GM18499 (cell line): ENCODE data around the gene AP2M1.
"Not testable (repeated sequence)": the region's sequence is repeated elsewhere in the genome, so short reads cannot be mapped to it uniquely, and the experiment has no call there.

Source experiments
- ATAC-seq: cut with Tn5 transposase; IDR thresholded peaks from one replicate; pipeline ENCODE4 v1.9.1; 2021; ENCODE audit warnings: moderate number of reproducible peaks; ENCODE audit not compliant: insufficient read depth, unreplicated experiment

Gene AP2M1

DNA sequence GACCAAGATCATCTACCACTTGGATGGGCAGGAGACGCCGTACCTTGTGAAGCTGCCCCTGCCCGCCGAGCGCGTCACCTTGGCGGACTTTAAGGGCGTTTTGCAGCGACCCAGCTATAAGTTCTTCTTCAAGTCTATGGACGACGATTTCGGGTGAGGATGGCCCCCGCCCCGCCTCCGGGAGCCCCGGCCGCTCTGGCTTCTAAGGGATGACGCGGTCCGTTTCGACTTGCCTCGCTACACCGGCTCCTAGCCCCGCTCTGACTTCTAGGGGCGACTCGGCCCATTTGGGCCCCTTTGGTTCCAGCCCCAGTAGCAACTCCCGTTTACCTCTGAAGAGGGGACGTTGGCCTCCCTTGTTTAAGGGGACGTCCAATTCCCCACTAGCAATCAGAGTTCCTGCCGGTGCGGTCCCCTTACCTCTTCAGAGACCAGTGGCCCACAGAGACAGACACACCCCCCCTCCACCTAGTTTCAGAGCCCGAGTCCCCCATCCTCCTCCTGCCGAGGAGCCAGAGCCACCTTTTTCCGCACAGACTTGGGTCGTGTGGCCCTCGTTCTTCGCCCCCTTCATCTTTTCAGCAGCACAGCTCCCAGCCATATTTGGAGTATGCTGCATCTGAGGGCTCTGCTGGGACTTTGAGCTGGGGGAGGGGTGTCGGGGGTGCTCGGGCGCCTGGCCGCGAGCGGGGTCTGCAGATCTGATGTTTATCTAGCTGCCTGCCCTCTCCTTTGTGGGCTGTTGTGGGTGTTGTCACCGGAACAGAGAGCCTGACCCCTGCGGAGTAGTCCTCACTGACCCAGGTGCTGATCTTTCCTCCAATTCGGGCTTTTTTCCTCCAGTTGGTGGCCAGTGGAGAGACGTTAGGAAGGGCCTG is 18.8 kb upstream of the AP2M1 start:
- no peak for ATAC-seq

- no peak for ATAC-seq
These were observed 18.1 kb upstream of the AP2M1 start for GRCh38 chr3:184156522-184156955.

GRCh38 chr3:184157206-184157605 is 17.4 kb upstream of the AP2M1 start:
- ATAC-seq = no peak

GRCh38 chr3:184158404-184158803 is 16.3 kb upstream of the AP2M1 start:
- no peak for ATAC-seq

DNA sequence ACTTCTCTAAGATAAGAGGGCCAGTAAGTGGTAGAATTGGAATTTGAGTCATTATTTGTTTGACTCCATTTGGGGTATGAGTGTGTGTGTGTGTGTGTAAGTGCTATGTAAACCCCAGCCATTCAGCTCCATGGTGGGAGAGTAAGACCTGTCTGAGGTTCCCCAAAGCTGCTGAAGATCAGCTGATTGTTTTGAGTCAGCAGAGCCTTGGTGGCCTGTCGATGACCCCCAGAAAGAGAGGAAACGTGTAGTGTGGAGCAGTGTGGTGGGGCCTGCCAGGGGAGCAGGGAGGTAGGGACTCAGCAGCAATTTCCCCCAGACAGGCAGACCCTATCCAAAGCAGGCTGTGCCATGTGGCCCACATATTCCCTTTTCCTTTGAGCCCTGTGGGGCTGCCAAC is 14.2 kb upstream of the AP2M1 start:
- ATAC-seq = no peak

DNA sequence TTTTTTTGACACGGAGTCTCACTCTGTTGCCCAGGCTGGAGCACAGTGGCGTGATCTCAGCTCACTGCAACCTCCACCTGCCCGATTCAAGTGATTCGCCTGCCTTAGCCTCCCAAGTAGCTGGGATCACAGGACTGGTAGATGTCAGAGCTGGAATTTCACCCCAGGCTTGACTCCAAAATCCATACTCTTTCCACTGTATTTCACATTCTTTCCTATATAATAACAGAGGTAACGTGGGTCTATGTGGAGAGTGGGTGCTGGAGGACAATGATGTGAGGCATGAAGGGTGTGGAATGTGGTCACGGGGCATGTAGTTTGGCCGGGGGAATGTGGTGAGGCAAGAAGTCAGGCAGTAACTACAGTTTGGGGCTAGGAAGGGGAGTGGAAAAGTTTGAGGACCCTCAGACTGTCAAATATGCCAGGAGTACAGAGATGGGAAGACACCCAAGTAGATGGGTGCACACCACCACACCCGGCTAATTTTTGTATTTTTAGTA is 12.0 kb upstream of the AP2M1 start:
- not testable (repeated sequence) for ATAC-seq

- ATAC-seq = no peak
These were observed 9.9 kb upstream of the AP2M1 start for GRCh38 chr3:184164648-184165330.

GRCh38 chr3:184165543-184165942 is 9.1 kb upstream of the AP2M1 start:
- ATAC-seq = no peak

- no peak for ATAC-seq
These were observed 8.0 kb upstream of the AP2M1 start for GRCh38 chr3:184166671-184167070.

GRCh38 chr3:184167786-184168185 is 6.9 kb upstream of the AP2M1 start:
- no peak for ATAC-seq

DNA sequence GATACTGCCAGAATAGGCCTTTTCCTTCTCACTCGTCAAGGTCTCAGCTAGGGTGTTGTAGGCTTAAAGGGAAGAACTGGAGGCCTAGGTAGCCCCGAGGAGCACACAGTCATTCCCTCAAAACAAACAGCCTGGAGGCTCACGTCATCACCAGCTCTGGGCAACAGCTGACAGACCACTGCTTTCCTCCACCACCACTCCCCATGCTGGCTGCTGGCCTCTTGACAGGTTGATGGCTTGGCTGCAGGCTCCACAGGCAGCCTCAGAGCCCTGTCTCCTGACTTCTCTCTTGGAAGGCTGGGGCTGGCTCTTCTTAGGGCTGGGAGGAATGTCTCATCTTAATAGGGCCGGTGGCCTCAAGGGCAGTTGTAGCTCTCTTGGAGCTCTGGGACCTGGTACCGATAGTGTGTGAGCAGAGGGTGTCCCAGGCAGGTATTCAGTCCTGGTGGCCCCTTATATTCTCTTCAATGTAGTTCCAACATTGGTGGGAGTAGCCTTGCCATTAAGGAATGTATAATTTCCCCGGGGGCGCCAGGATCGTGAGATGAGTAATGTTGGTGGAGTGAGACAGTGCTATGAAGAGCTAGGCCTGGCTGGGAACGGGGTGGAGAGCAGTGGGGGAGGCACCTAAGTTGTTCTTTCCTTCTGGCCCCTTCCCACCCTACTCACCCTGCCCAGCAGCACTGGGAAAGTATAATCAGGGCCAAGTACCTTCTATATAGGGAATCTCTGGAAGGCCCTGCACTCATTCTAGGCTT is 6.1 kb upstream of the AP2M1 start:
- no peak for ATAC-seq

DNA sequence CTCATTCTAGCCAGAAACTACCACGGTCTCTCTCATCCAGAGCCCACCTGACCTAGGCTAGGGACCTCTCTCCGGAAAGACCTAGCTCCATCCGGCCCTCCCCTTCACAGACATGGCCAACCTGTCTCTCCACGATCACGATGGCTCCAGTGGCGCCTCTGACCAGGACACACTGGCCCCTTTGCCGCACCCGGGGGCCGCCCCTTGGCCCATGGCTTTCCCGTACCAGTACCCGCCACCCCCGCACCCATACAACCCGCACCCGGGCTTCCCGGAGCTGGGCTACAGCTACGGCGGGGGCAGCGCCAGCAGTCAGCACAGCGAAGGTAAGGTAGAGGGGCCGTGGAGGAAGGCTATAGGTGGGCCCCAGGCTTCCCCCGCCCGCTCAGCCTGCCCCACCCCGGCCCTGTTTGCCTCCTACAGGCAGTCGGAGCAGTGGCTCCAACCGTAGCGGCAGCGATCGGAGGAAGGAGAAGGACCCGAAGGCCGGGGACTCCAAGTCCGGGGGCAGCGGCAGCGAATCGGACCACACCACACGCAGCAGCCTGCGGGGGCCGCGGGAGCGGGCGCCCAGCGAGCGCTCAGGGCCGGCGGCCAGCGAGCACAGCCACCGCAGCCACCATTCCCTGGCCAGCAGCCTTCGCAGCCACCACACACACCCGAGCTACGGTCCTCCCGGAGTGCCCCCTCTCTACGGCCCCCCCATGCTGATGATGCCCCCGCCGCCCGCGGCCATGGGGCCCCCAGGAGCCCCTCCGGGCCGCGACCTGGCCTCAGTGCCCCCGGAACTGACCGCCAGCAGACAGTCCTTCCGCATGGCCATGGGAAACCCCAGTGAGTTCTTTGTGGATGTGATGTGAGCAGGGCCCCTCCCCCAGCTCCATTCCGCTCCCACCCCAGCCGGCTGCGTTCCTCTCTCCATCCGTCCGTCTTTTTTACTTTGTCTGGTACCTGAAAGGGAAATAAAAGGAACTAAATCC is 4.5 kb upstream of the AP2M1 start:
- ATAC-seq = no peak

DNA sequence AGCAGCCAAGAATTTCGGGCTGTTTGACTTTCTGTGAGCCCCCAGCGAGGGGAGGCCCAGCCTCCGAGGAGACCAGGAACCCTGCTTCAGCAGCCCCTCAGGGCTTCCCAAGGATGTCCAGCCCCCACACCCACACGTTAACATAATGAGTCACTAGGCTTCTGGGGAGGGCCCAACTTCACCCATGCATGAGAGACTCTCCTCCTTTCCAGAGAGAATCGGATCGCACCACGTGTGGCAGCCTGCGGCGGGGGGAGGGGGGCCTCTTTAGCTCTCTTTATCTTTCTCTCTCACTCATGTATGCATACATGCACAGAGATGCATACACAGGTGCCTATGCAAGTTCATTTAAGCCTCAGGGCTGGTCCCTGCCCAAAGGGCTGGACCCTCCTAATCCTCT is 3.1 kb upstream of the AP2M1 start:
- no peak for ATAC-seq

DNA sequence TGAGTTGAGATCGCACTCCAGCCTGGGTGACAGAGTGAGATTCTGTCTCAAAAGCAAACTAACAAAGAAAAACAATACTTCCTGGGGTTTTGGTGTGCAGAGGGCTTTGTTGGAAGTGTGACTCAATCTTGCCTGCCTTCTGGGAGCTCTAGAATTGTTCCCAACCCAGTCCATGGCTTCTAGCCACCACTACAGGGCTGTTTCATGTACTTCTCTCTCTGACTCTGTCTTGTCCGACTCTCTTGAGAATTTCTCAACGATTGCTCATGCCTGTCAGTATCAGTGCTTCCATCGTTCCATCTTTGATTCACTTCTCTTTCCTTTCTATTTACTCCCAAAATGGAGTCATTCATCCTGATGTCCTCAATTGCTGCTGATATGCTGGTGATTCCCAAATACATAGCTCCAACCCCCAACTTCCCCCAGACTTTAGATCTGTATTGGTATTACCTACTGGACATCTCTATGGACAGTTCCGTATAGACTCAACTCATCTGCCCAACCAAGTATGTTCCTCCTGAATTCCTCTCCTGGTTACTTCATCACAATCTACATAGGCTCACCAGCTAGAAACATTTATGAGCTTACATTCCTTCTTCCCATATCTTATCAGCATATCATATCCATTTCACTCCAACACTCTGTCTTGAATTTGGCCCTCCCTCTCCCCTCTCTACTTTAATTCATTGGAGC is 1.8 kb upstream of the AP2M1 start:
- ATAC-seq = no peak

DNA sequence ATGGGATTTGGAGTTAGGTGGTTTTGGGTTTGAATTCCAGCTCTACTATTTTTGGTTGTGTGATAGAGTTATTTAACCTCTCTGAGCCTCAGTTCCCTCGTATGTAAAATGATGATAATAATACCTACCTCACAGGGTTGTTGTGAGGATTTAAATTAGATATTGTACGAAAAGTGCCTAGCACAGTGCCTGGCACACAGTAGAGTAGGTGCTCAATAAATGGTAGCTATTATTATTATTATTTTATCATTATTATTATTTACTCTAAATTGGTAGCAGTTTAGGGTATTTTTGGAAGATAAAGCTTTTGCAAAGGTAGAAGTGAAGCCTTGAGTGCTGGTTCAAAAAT is 1.3 kb upstream of the AP2M1 start:
- no peak for ATAC-seq

- no peak for ATAC-seq
These were observed 390 bp upstream of the AP2M1 start for GRCh38 chr3:184174284-184174645.

GRCh38 chr3:184175506-184175905 is 851 bp downstream of the AP2M1 start:
- no peak for ATAC-seq

DNA sequence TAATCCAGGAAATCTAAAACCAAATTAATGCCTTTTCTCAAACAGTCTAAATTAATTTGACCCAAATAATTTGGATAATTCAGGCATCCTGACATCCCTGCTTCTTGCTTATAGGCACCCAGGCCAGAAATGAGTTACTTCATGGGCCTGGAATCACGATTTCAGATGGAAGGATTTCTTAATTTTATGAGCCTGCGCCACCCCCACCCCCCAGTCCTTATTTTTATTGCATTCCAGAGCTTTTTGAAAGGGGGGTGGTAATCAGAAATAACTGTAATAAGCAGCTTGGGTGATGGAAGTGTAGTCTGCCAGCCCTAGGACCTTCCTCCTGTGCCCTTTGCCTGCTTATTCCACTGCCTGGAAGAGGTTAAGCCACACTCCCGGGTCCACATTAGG is 1.3 kb downstream of the AP2M1 start:
- no peak for ATAC-seq
